GM12878 (cell line): ENCODE results near the gene PLEKHF1.

Experiments
- EZH2 ChIP-seq: IDR thresholded peaks from 2 replicates; pipeline ENCODE4 v1.6.1; 2012; ENCODE audit warnings: low read depth, mild to moderate bottlenecking, control low read depth, inconsistent platforms, low read length, borderline replicate concordance; ENCODE audit not compliant: control insufficient read depth
- JUNB ChIP-seq: IDR thresholded peaks from 2 replicates; pipeline ENCODE4 v1.6.1; 2016; ENCODE audit warnings: antibody characterized with exemption, mild to moderate bottlenecking
- MXI1 ChIP-seq: fragments of 150-350 bp; IDR thresholded peaks from 2 replicates; pipeline ENCODE4 v1.6.1; 2011; ENCODE audit warnings: low read depth, mild to moderate bottlenecking, inconsistent platforms, low read length, improper control_type of control experiment
- NFIC ChIP-seq: IDR thresholded peaks from 2 replicates; pipeline ENCODE4 v1.6.1; 2012; ENCODE audit warnings: low read depth, mild to moderate bottlenecking, inconsistent platforms, low read length, moderate library complexity
- NFXL1 ChIP-seq: fragments of 450-650 bp; IDR thresholded peaks from 2 replicates; pipeline ENCODE4 v1.6.1; 2017; ENCODE audit warnings: antibody characterized with exemption, mild to moderate bottlenecking, borderline replicate concordance
- PAX8 ChIP-seq: fragments of 450-650 bp; IDR thresholded peaks from 2 replicates; pipeline ENCODE4 v1.6.1; 2017; ENCODE audit warnings: mild to moderate bottlenecking, moderate library complexity
- POLR2AphosphoS5 ChIP-seq: IDR thresholded peaks from 2 replicates; pipeline ENCODE4 v1.6.1; 2011; ENCODE audit warnings: mild to moderate bottlenecking, low read length, inconsistent platforms
- RCOR1 ChIP-seq: conservative IDR thresholded peaks from 2 replicates; pipeline ENCODE4 v1.6.1; 2012; ENCODE audit warnings: low read depth, low read length, improper control_type of control experiment
- SRF ChIP-seq, 2 experiments: IDR thresholded peaks; 2 replicates each; pipeline ENCODE4 v1.6.1; 2011; ENCODE audit warnings: low read depth in 2 of 2, low read length in 2 of 2, mild to moderate bottlenecking in 1 of 2, moderate library complexity in 1 of 2
- SUPT20H ChIP-seq: IDR thresholded peaks from 2 replicates; pipeline ENCODE4 v1.6.1; 2011; ENCODE audit warnings: low read depth, mild to moderate bottlenecking, low read length, moderate library complexity, borderline replicate concordance; ENCODE audit not compliant: control insufficient read depth
- TAF1 ChIP-seq: IDR thresholded peaks from 2 replicates; pipeline ENCODE4 v1.6.1; 2011; ENCODE audit warnings: mild to moderate bottlenecking, low read depth, low read length, borderline replicate concordance
- TARDBP ChIP-seq: IDR thresholded peaks from 2 replicates; pipeline ENCODE4 v1.6.1; 2016; ENCODE audit warnings: borderline replicate concordance
- TF ChIP-seq, protein P1 (sequence below), 3 experiments: IDR thresholded peaks in 2 of 3; conservative IDR thresholded peaks in 1 of 3; 2 replicates each; pipeline ENCODE4 v1.5.1; 2011; ENCODE audit warnings: low read depth in 3 of 3, low read length in 3 of 3, mild to moderate bottlenecking in 3 of 3, control low read depth in 2 of 3, moderate library complexity in 2 of 3, inconsistent platforms in 1 of 3, mixed read lengths in 1 of 3; ENCODE audit not compliant: control insufficient read depth in 2 of 3, insufficient read depth in 1 of 3; ENCODE audit errors: extremely low read depth in 1 of 3
- TF ChIP-seq, protein P2 (sequence below): IDR thresholded peaks from 2 replicates; pipeline ENCODE4 v1.6.1; 2011; ENCODE audit warnings: borderline replicate concordance, low read depth, mild to moderate bottlenecking, moderate library complexity, mixed read lengths, low read length; ENCODE audit not compliant: insufficient read depth; ENCODE audit errors: extremely low read length

DNA sequence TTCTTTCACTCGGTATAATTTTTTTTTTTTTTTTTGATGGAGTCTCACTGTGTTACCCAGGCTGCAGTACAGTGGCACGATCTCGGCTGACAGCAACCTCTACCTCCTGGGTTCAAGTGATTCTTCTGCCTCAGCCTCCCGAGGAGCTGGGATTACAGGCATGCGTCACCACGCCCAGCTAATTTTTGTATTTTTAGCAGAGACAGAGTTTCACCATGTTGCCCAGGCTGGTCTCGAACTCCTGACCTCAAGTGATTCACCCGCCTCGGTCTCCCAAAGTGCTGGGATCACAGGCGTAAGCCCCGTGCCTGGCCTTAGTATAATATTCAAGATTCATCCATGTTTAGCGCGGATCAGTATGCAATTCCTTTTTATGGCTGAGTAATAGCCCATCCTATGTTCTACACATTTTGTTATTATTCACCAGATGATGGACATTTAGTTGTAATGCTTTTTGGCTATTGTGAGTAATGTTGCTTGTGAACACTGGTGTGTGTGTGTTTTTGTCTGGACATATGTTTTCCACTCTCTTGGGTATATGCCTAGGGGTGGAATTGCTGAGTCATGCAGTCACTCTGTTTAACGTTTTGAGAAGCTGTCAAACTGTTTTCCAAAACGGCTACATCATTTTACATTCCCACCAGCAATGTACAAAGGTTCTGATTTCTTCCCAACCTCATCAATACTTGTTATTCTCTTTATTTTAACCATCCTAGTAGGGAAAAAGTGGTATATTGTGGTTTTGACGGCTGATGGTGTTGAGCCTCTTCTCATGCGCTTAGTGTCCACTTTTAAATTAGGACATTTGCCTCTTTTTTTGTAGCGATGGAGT, 22.9 kb downstream of the PLEKHF1 start:
- no peak for TF ChIP-seq MXI1
- no peak for TF ChIP-seq EZH2
- TF ChIP-seq NFIC, result no peak
- TF ChIP-seq NFXL1, result no peak
- no peak for TF ChIP-seq SUPT20H
- no peak for TF ChIP-seq TAF1
- TF ChIP-seq PAX8, result no peak
- TF ChIP-seq, protein P1, sequence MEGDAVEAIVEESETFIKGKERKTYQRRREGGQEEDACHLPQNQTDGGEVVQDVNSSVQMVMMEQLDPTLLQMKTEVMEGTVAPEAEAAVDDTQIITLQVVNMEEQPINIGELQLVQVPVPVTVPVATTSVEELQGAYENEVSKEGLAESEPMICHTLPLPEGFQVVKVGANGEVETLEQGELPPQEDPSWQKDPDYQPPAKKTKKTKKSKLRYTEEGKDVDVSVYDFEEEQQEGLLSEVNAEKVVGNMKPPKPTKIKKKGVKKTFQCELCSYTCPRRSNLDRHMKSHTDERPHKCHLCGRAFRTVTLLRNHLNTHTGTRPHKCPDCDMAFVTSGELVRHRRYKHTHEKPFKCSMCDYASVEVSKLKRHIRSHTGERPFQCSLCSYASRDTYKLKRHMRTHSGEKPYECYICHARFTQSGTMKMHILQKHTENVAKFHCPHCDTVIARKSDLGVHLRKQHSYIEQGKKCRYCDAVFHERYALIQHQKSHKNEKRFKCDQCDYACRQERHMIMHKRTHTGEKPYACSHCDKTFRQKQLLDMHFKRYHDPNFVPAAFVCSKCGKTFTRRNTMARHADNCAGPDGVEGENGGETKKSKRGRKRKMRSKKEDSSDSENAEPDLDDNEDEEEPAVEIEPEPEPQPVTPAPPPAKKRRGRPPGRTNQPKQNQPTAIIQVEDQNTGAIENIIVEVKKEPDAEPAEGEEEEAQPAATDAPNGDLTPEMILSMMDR (IDR thresholded peaks at IDR 0.05 in 2 of 3, conservative IDR thresholded peaks at IDR 0.05 in 1 of 3; ENCODE audit: control insufficient read depth in 2 of 3, extremely low read depth in 1 of 3, insufficient read depth in 1 of 3, low read depth in 3 of 3, low read length in 3 of 3), result no peak
- TF ChIP-seq JUNB, result no peak
- TF ChIP-seq SRF (IDR thresholded peaks at IDR 0.05; ENCODE audit: low read depth in 2 of 2, low read length in 2 of 2), result no peak
- TF ChIP-seq POLR2AphosphoS5, result no peak
- TF ChIP-seq, protein P2, sequence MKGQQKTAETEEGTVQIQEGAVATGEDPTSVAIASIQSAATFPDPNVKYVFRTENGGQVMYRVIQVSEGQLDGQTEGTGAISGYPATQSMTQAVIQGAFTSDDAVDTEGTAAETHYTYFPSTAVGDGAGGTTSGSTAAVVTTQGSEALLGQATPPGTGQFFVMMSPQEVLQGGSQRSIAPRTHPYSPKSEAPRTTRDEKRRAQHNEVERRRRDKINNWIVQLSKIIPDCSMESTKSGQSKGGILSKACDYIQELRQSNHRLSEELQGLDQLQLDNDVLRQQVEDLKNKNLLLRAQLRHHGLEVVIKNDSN, result no peak
- no peak for TF ChIP-seq TARDBP
- no peak for TF ChIP-seq RCOR1
